ENCODE results near the gene CHRNA1. TPM values are rescaled to one million over a fixed set of nuclear protein-coding genes. Genes with fewer than 3 reads are reported as not detected.

The CHRNA1 gene
- polyA plus RNA-seq: under 1 TPM in 2 of 4 donors, not detected in 2; 0.27 to 0.64 TPM
- long read RNA-seq, donor 1: 0 reads
- long read RNA-seq, donor 2: 0 reads
- long read RNA-seq, donor 3: 0 reads
- long read RNA-seq, donor 4: 0 reads
- long read RNA-seq, donor 5: 0 reads
- long read RNA-seq, donor 6: 0 reads
- long read RNA-seq, donor 7: 0 reads
- long read RNA-seq, donor 8, partial matches to known transcripts: 0 of 3 reads
- long read RNA-seq, donor 8, other reads (novel, unspliced or antisense): 0 of 3 reads
- long read RNA-seq, donor 9: 0 reads
- long read RNA-seq, donor 10: 0 reads

DNA sequence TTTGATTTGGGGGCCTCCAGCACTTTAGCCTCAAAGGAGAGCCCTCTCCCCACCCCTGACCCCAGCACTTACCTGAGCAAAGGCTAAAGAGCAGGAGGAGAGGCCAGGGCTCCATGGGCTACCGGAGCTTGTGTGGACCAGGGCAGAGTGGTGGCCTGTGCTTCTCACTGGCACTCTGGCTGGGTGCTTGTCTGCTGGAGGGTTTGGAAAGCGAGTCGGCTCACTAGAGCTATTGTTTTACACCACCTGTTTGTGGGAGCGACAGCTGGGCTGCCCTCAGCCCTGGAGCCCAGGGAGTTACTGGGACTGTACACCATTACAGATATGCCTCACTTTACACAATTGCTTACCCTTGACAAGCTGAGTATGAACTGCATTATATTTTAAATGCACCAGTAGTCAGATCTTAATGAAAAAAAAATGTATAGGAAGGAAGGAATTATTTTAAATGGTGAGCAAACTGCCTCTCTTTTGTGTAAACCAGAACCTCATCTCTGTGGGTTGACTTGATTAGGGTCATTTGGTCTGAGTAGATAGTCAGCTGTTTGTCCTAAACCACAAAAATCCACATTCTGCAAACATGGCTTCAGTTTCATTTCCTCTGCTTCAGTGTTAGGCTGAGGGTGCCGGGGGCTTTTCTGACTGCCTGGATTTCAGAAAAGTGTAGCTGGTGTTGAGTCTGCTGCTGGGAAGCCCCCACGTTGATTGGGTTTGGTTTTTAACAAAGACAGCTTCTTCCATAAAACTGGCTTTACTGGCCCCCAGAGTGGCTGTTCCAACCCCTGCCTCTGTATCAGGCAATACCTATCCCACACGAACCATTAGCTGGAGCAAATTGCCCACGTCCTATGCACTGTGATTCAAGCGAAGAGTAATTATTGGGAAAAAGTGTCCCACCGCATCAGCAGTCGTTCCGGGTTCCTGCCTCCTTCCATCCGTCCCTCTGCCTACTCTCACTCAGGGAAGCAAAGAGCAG is at the start of gene CHRNA1:
CHRNA1 (minus strand) TSS at position 193 of the 976 bp plus-strand sequence; CDS start at position 115, 78 bp downstream.
- Histone ChIP-seq H3K36me3 (ENCODE audit: control insufficient read depth in 3 of 3, insufficient read depth in 2 of 3, low read depth in 1 of 3, low read length in 3 of 3) (no peaks in the 10 kb centered on the region), H3K27ac (ENCODE audit: low read depth in 1 of 3, low read length in 2 of 3) (no peak within 1 kb of the TSS), H3K9me3 (ENCODE audit: control insufficient read depth in 2 of 2, insufficient read depth in 1 of 2, low read depth in 1 of 2, low read length in 1 of 2) (no peaks in the 10 kb centered on the region), H3K4me3 (ENCODE audit: low read depth in 1 of 3, low read length in 3 of 3) (no peak within 1 kb of the TSS), H3K27me3 (ENCODE audit: control insufficient read depth in 3 of 3, insufficient read depth in 3 of 3, low read length in 3 of 3) (no peaks in the 10 kb centered on the region), H3K4me1 (ENCODE audit: control insufficient read depth in 3 of 3, insufficient read depth in 2 of 3, low read depth in 1 of 3, low read length in 2 of 3) (peaks cover 0 to under 1% (median 0%) of the 10 kb centered on the region in 3 donors)
- FAIRE-seq (no peak), DNase-seq (no peak)
- WGBS, 3 donors: 84 to 88% (median 84%) methylated on average over 13 of the region's 13 CpGs

DNA sequence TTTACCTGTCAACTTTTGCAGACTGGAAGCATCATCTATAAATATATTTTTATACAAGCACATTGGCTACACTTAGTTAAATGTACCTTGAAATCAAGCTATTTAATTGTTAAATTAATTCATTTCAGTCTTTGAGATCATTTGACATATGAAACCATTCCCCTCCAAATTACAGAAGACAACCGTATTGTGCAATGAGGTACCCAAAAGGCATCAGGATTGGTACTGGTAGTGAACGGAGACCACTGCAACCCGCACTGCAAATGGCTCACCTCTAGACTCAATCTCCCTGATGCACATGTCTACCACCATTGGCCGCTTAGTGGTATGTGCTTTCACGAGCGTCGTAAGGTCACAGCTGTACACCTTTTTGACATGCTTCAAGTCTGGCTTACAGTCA is 47.8 kb upstream of the CHRNA1 start:
- no peak overlapping the region for H3K4me3 ChIP-seq (ENCODE audit: low read depth in 1 of 3, low read length in 3 of 3)
- no peaks in the 10 kb centered on the region for H3K27me3 ChIP-seq (ENCODE audit: control insufficient read depth in 3 of 3, insufficient read depth in 3 of 3, low read length in 3 of 3)
- DNase-seq (no peak), FAIRE-seq (peak; percentile 23)
- no peaks in the 10 kb centered on the region for H3K4me1 ChIP-seq (ENCODE audit: control insufficient read depth in 3 of 3, insufficient read depth in 2 of 3, low read depth in 1 of 3, low read length in 2 of 3)
- 96 to 98% (median 97%) methylated on average over 7 of the region's 7 CpGs for WGBS, 3 donors
- H3K9me3 ChIP-seq (ENCODE audit: control insufficient read depth in 2 of 2, insufficient read depth in 1 of 2, low read depth in 1 of 2, low read length in 1 of 2): no peaks in the 10 kb centered on the region
- no peak overlapping the region for H3K27ac ChIP-seq (ENCODE audit: low read depth in 1 of 3, low read length in 2 of 3)
- H3K36me3 ChIP-seq (ENCODE audit: control insufficient read depth in 3 of 3, insufficient read depth in 2 of 3, low read depth in 1 of 3, low read length in 3 of 3): no peaks in the 10 kb centered on the region

DNA sequence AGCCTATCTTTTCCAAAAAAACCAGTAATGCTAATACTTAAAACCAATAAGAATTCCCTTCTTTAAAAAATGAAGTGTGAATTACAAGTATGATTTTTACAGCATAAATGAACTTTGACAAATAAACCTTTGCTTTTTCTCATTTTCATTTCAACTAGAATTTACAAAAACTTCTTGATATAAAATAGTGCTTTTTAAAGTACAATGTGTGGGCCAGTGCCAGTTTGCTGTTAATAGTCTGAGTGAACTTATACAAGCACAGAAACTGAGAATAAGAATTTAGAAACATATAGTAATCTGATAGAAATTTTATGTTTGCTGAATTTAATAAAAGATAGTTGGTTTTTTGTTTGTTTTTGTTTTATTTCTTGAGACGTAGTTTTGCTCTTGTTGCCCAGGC is 43.7 kb upstream of the CHRNA1 start:
- Histone ChIP-seq H3K36me3 (ENCODE audit: control insufficient read depth in 3 of 3, insufficient read depth in 2 of 3, low read depth in 1 of 3, low read length in 3 of 3) (peaks cover 0 to 2% (median 0%) of the 10 kb centered on the region in 3 donors), H3K4me1 (ENCODE audit: control insufficient read depth in 3 of 3, insufficient read depth in 2 of 3, low read depth in 1 of 3, low read length in 2 of 3) (no peaks in the 10 kb centered on the region), H3K9me3 (ENCODE audit: control insufficient read depth in 2 of 2, insufficient read depth in 1 of 2, low read depth in 1 of 2, low read length in 1 of 2) (no peaks in the 10 kb centered on the region), H3K27ac (ENCODE audit: low read depth in 1 of 3, low read length in 2 of 3) (peak overlapping the region in 1 of 3 donors; percentile 51), H3K27me3 (ENCODE audit: control insufficient read depth in 3 of 3, insufficient read depth in 3 of 3, low read length in 3 of 3) (no peaks in the 10 kb centered on the region), H3K4me3 (ENCODE audit: low read depth in 1 of 3, low read length in 3 of 3) (no peak overlapping the region)
- no peak for DNase-seq
- FAIRE-seq: no peak
- 81 to 86% (median 86%) methylated on average over 1 of the region's 1 CpG for WGBS, 3 donors

DNA sequence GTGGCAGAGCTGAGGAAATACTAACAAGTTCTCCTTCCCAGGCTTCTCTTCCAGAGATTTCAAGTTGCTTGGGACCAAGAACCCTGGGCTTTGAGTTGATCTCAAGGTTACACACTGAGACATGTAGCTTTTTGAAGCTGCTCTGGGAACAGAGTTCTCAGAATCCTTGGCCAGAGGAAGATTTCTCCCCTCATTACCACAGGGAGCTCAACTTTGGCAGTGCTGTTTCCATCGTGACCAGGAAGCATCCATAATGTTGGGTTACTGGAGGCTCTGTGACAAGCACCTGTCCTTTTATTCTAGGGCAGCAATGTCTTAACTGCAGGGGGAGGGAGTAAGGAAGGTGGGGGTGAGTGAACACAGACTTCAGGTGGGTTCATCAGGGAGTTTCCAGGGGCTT is 41.5 kb upstream of the CHRNA1 start:
- 80 to 94% (median 86%) methylated on average over 1 of the region's 1 CpG for WGBS, 3 donors
- FAIRE-seq (no peak), DNase-seq (no peak)
- Histone ChIP-seq H3K4me1 (ENCODE audit: control insufficient read depth in 3 of 3, insufficient read depth in 2 of 3, low read depth in 1 of 3, low read length in 2 of 3) (no peaks in the 10 kb centered on the region), H3K27ac (ENCODE audit: low read depth in 1 of 3, low read length in 2 of 3) (no peak overlapping the region), H3K36me3 (ENCODE audit: control insufficient read depth in 3 of 3, insufficient read depth in 2 of 3, low read depth in 1 of 3, low read length in 3 of 3) (peaks cover 0 to 2% (median 0%) of the 10 kb centered on the region in 3 donors), H3K4me3 (ENCODE audit: low read depth in 1 of 3, low read length in 3 of 3) (no peak overlapping the region), H3K27me3 (ENCODE audit: control insufficient read depth in 3 of 3, insufficient read depth in 3 of 3, low read length in 3 of 3) (no peaks in the 10 kb centered on the region), H3K9me3 (ENCODE audit: control insufficient read depth in 2 of 2, insufficient read depth in 1 of 2, low read depth in 1 of 2, low read length in 1 of 2) (no peaks in the 10 kb centered on the region)

DNA sequence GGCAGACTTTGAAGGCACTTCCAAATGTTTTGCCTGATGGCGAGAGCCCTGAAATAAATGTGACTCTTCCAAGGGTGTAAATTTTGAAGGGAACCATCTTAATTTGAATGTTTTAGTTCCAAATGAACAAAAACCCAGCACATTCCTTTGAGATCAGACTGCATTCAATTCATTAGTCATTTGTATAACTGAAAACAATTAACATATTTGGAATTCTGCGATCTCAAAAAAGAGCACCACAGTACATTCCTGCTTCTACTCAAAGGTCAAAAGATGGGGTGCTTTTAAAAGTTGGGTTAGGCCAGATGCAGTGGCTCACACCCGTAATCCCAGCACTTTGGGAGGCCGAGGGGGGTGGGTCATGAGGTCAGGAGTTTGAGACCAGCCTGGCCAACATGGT is 38.2 kb upstream of the CHRNA1 start:
- Histone ChIP-seq H3K36me3 (ENCODE audit: control insufficient read depth in 3 of 3, insufficient read depth in 2 of 3, low read depth in 1 of 3, low read length in 3 of 3) (peaks cover 0 to 2% (median 0%) of the 10 kb centered on the region in 3 donors), H3K27ac (ENCODE audit: low read depth in 1 of 3, low read length in 2 of 3) (no peak overlapping the region), H3K4me1 (ENCODE audit: control insufficient read depth in 3 of 3, insufficient read depth in 2 of 3, low read depth in 1 of 3, low read length in 2 of 3) (no peaks in the 10 kb centered on the region), H3K9me3 (ENCODE audit: control insufficient read depth in 2 of 2, insufficient read depth in 1 of 2, low read depth in 1 of 2, low read length in 1 of 2) (no peaks in the 10 kb centered on the region), H3K4me3 (ENCODE audit: low read depth in 1 of 3, low read length in 3 of 3) (no peak overlapping the region), H3K27me3 (ENCODE audit: control insufficient read depth in 3 of 3, insufficient read depth in 3 of 3, low read length in 3 of 3) (no peaks in the 10 kb centered on the region)
- DNase-seq (no peak), FAIRE-seq (no peak)
- 86 to 94% (median 92%) methylated on average over 4 of the region's 4 CpGs for WGBS, 3 donors

DNA sequence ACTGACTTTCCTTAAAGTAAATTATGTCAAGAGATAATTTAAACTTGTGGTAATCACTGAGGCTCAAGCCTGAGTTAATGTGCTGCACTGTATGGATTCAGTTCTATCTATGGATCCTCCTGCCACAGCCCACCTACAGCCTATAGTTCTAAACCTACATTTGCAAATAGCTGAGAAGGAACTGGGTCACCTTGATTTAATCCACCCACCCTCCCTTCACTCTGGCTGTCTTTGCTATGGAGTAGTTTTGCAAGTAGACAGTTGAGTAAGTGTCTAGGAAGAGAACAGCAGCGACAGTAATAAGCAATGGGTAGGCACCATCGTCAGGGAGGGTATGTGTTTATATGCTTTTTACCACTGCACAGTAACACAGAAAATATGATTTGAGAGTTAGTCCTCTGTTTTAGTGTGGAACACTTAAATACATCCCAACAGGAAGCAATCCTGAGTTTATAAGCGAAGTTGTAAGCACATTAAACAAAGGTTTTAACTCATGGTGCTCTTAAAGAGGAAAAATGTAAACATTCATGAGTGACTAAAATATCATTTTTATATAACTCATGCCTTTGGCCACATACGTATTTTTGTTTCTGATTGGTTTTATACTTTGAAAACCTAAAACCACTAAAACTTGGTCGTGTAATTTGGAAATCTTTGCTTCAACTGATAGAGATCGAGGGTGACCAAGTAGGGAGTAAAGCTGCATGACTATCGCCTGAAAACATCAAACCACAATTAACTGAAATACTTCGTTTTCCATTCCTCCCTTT is 36.3 kb upstream of the CHRNA1 start:
- 74 to 82% (median 80%) methylated on average over 8 of the region's 8 CpGs for WGBS, 3 donors
- no peak for FAIRE-seq

DNA sequence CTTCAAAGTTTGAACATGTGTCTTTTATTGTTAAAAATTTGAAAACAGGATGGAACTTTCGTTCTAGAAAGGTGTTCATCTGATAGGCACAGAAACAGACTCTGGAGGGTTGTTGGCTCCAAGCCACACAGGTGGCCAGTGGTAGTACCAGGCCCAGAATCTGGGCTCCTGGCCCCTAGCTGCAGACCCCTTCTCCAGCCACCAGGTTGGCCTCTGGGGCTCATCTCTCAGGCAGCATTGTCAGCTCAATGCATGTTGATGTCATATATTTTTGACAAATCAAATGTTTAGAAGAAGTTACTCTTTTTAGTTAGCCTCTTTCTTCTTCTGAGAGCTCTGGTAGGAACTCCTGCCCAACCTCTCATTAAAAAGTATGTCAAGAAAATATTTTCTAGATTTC is 34.5 kb upstream of the CHRNA1 start:
- no peak overlapping the region for H3K4me3 ChIP-seq (ENCODE audit: low read depth in 1 of 3, low read length in 3 of 3)
- H3K36me3 ChIP-seq (ENCODE audit: control insufficient read depth in 3 of 3, insufficient read depth in 2 of 3, low read depth in 1 of 3, low read length in 3 of 3): peaks cover 0 to 2% (median 0%) of the 10 kb centered on the region in 3 donors
- DNase-seq: no peak
- no peak overlapping the region for H3K27ac ChIP-seq (ENCODE audit: low read depth in 1 of 3, low read length in 2 of 3)
- H3K27me3 ChIP-seq (ENCODE audit: control insufficient read depth in 3 of 3, insufficient read depth in 3 of 3, low read length in 3 of 3): no peaks in the 10 kb centered on the region
- no peaks in the 10 kb centered on the region for H3K4me1 ChIP-seq (ENCODE audit: control insufficient read depth in 3 of 3, insufficient read depth in 2 of 3, low read depth in 1 of 3, low read length in 2 of 3)
- 50 to 91% (median 83%) methylated on average over 1 of the region's 1 CpG for WGBS, 3 donors
- FAIRE-seq: no peak
- no peaks in the 10 kb centered on the region for H3K9me3 ChIP-seq (ENCODE audit: control insufficient read depth in 2 of 2, insufficient read depth in 1 of 2, low read depth in 1 of 2, low read length in 1 of 2)

More for the DNA sequence above, 36.3 kb upstream of the CHRNA1 start:
- peaks cover 0 to 2% (median 0%) of the 10 kb centered on the region in 3 donors for H3K36me3 ChIP-seq (ENCODE audit: control insufficient read depth in 3 of 3, insufficient read depth in 2 of 3, low read depth in 1 of 3, low read length in 3 of 3)
- H3K27ac ChIP-seq (ENCODE audit: low read depth in 1 of 3, low read length in 2 of 3): no peak overlapping the region
- DNase-seq: no peak
- H3K27me3 ChIP-seq (ENCODE audit: control insufficient read depth in 3 of 3, insufficient read depth in 3 of 3, low read length in 3 of 3): no peaks in the 10 kb centered on the region
- no peaks in the 10 kb centered on the region for H3K4me1 ChIP-seq (ENCODE audit: control insufficient read depth in 3 of 3, insufficient read depth in 2 of 3, low read depth in 1 of 3, low read length in 2 of 3)
- H3K4me3 ChIP-seq (ENCODE audit: low read depth in 1 of 3, low read length in 3 of 3): no peak overlapping the region
- no peaks in the 10 kb centered on the region for H3K9me3 ChIP-seq (ENCODE audit: control insufficient read depth in 2 of 2, insufficient read depth in 1 of 2, low read depth in 1 of 2, low read length in 1 of 2)

DNA sequence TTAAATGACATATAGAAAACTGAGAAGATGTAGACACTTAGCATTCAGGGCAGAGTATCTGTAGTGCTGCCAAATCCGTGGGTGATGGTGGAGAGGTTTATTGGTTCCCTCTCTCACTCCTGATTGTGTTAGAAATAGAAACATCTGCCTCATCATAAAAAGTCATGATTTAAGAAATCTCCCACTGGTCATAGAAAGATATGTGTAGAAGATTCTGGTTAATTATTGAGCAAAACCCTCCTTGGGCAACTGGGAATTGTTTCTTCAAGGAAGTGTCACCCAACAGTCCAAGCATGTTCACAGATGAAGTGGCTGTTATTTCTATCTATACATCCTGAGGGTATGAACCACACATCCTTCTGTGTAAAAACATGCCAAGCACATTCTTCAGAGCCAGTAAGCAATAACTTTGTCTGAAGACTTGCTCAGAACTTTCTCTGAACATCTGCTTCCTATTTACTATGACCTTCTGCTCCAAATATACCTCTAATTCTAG is 33.6 kb upstream of the CHRNA1 start:
- FAIRE-seq (no peak), DNase-seq (peak in 1 of 2 donors; percentile 5)
- H3K4me3 ChIP-seq (ENCODE audit: low read depth in 1 of 3, low read length in 3 of 3): no peak overlapping the region
- H3K9me3 ChIP-seq (ENCODE audit: control insufficient read depth in 2 of 2, insufficient read depth in 1 of 2, low read depth in 1 of 2, low read length in 1 of 2): no peaks in the 10 kb centered on the region
- no peaks in the 10 kb centered on the region for H3K27me3 ChIP-seq (ENCODE audit: control insufficient read depth in 3 of 3, insufficient read depth in 3 of 3, low read length in 3 of 3)
- no peaks in the 10 kb centered on the region for H3K4me1 ChIP-seq (ENCODE audit: control insufficient read depth in 3 of 3, insufficient read depth in 2 of 3, low read depth in 1 of 3, low read length in 2 of 3)
- H3K27ac ChIP-seq (ENCODE audit: low read depth in 1 of 3, low read length in 2 of 3): no peak overlapping the region
- no peaks in the 10 kb centered on the region for H3K36me3 ChIP-seq (ENCODE audit: control insufficient read depth in 3 of 3, insufficient read depth in 2 of 3, low read depth in 1 of 3, low read length in 3 of 3)
- WGBS, 3 donors: 44 to 62% (median 46%) methylated on average over 1 of the region's 1 CpG

All from small intestine (tissue), 16 donors.